ENCODE measurements around the gene TUG1. TPM values are rescaled to one million over a fixed set of nuclear protein-coding genes. Genes with fewer than 3 reads are reported as not detected.

Gene TUG1
- total RNA-seq, 1 donor from 2014 or later, result 114 TPM

GRCh38 chr22:30996462-30996861, 27.4 kb downstream of the TUG1 start:
- H3K27ac Mint-ChIP-seq (ENCODE audit: unreplicated experiment), result no peak overlapping the region
- H3K4me1 Mint-ChIP-seq, result peaks cover 6% of the 10 kb centered on the region
- TF ChIP-seq CTCF (conservative IDR thresholded peaks at IDR 0.05), result no peak
- H3K4me3 Mint-ChIP-seq, result no peak overlapping the region
- no peaks in the 10 kb centered on the region for H3K27me3 Mint-ChIP-seq (ENCODE audit: low read depth)
- DNase-seq (ENCODE audit: low read depth, low spot score), result no peak
- H3K9me3 Mint-ChIP-seq, result peaks cover 10% of the 10 kb centered on the region
- H3K36me3 Mint-ChIP-seq (ENCODE audit: low read depth), result no peaks in the 10 kb centered on the region

GRCh38 chr22:30998329-30998728, 29.3 kb downstream of the TUG1 start:
- Mint-ChIP-seq H3K27me3 (ENCODE audit: low read depth) (no peaks in the 10 kb centered on the region), H3K9me3 (peaks cover 6% of the 10 kb centered on the region), H3K4me3 (no peak overlapping the region), H3K4me1 (peaks cover 6% of the 10 kb centered on the region), H3K27ac (ENCODE audit: unreplicated experiment) (peak overlapping the region; percentile 38), H3K36me3 (ENCODE audit: low read depth) (no peaks in the 10 kb centered on the region)
- DNase-seq (ENCODE audit: low read depth, low spot score), result no peak
- TF ChIP-seq CTCF (conservative IDR thresholded peaks at IDR 0.05), result no peak

- Mint-ChIP-seq H3K27ac (ENCODE audit: unreplicated experiment) (no peak overlapping the region), H3K9me3 (peaks cover 6% of the 10 kb centered on the region), H3K4me3 (no peak overlapping the region), H3K4me1 (peaks cover 2% of the 10 kb centered on the region), H3K27me3 (ENCODE audit: low read depth) (no peaks in the 10 kb centered on the region), H3K36me3 (ENCODE audit: low read depth) (no peaks in the 10 kb centered on the region)
- DNase-seq (ENCODE audit: low read depth, low spot score), result no peak
- no peak for TF ChIP-seq CTCF (conservative IDR thresholded peaks at IDR 0.05)
Observed at GRCh38 chr22:31001124-31001770, 32.2 kb downstream of the TUG1 start.

- Mint-ChIP-seq H3K27me3 (ENCODE audit: low read depth) (no peaks in the 10 kb centered on the region), H3K4me3 (no peak overlapping the region), H3K27ac (ENCODE audit: unreplicated experiment) (no peak overlapping the region), H3K9me3 (peaks cover 8% of the 10 kb centered on the region), H3K4me1 (no peaks in the 10 kb centered on the region), H3K36me3 (ENCODE audit: low read depth) (no peaks in the 10 kb centered on the region)
- no peak for DNase-seq (ENCODE audit: low read depth, low spot score)
- no peak for TF ChIP-seq CTCF (conservative IDR thresholded peaks at IDR 0.05)
Observed at GRCh38 chr22:31005535-31005934, 36.5 kb downstream of the TUG1 start.

- H3K27me3 Mint-ChIP-seq (ENCODE audit: low read depth), result no peaks in the 10 kb centered on the region
- H3K36me3 Mint-ChIP-seq (ENCODE audit: low read depth), result no peaks in the 10 kb centered on the region
- TF ChIP-seq CTCF (conservative IDR thresholded peaks at IDR 0.05), result no peak
- no peak overlapping the region for H3K4me3 Mint-ChIP-seq
- no peaks in the 10 kb centered on the region for H3K4me1 Mint-ChIP-seq
- no peaks in the 10 kb centered on the region for H3K9me3 Mint-ChIP-seq
- DNase-seq (ENCODE audit: low read depth, low spot score), result no peak
- H3K27ac Mint-ChIP-seq (ENCODE audit: unreplicated experiment), result no peak overlapping the region
Observed at GRCh38 chr22:31019191-31019930, 50.3 kb downstream of the TUG1 start.
